Thoracic aorta (tissue), 2 donors: Measurements from ENCODE around the gene C1orf50. TPM values are rescaled to one million over a fixed set of nuclear protein-coding genes. Genes with fewer than 3 reads are reported as not detected.
A peak's percentile ranks its signal among the peaks of the same experiment; 100 is the strongest.

ENCODE experiments used
- ATAC-seq: fragments of 150-250 bp; one replicate; pipeline ENCODE4 v1.8.0; 2017; ENCODE audit warnings: low read depth; ENCODE audit not compliant: insufficient number of reproducible peaks, low FRiP score
- DNase-seq: peaks from one replicate; pipeline ENCODE4 v3.0.0-alpha.2; 2020; ENCODE audit warnings: low spot score
- H3K27ac ChIP-seq, 2 donors: fragments of 200-600 bp; sonication (generic); 1 replicate in 1 of 2; 2 replicates in 1 of 2; pipeline ENCODE4 v1.5.1; 2016; ENCODE audit warnings: mild to moderate bottlenecking in 2 of 2, moderate library complexity in 2 of 2
- H3K27me3 ChIP-seq: fragments of 200-600 bp; sonication (generic); replicated peaks from 2 replicates; pipeline ENCODE4 v1.6.0; 2016; ENCODE audit warnings: mild to moderate bottlenecking; ENCODE audit not compliant: insufficient read depth
- H3K36me3 ChIP-seq: fragments of 200-600 bp; sonication (generic); one replicate; pipeline ENCODE4 v1.5.1; 2016
- H3K4me1 ChIP-seq, 2 donors: fragments of 200-600 bp; sonication (generic); 1 replicate in 1 of 2; 2 replicates in 1 of 2; pipeline versions ENCODE4 v1.5.1 to v1.6.0; 2016; ENCODE audit warnings: low read depth in 2 of 2, mild to moderate bottlenecking in 1 of 2; ENCODE audit not compliant: control insufficient read depth in 1 of 2
- H3K4me3 ChIP-seq: fragments of 200-600 bp; sonication (generic); 2 replicates; pipeline ENCODE4 v1.5.1; 2016; ENCODE audit warnings: mild to moderate bottlenecking
- H3K9me3 ChIP-seq: fragments of 200-600 bp; sonication (generic); 2 replicates; pipeline ENCODE4 v1.5.1; 2016
- CTCF ChIP-seq: fragments of 200-600 bp; sonication (generic); IDR thresholded peaks from one replicate; pipeline ENCODE4 v1.5.1; 2019; ENCODE audit warnings: antibody characterized with exemption
- total RNA-seq, 2 donors: library from RNA; depleted of rRNA; stranded (reverse); fragments of >200 nt; gene quantifications; one replicate each; pipeline versions ENCODE4 v1.1.0 to v1.2.3, GENCODE V29; 2016

Gene C1orf50
- total RNA-seq, 2 donors from 2014 or later = 4.1 to 4.3 TPM

- H3K27me3 ChIP-seq = no peaks in the 10 kb centered on the region
- no peak overlapping the region for H3K4me3 ChIP-seq
- H3K9me3 ChIP-seq = no peaks in the 10 kb centered on the region
- H3K27ac ChIP-seq = no peak overlapping the region
- no peak for TF ChIP-seq CTCF
- H3K36me3 ChIP-seq = peaks cover 26% of the 10 kb centered on the region
- no peak for ATAC-seq
- H3K4me1 ChIP-seq = peaks cover under 1 to 1% of the 10 kb centered on the region in 2 donors
- no peak for DNase-seq
Measured at GRCh38 chr1:42779725-42780124, 12.7 kb downstream of the C1orf50 start.

- TF ChIP-seq CTCF = no peak
- H3K27me3 ChIP-seq = no peaks in the 10 kb centered on the region
- peaks cover 23% of the 10 kb centered on the region for H3K36me3 ChIP-seq
- H3K4me1 ChIP-seq = peaks cover 3 to 5% of the 10 kb centered on the region in 2 donors
- no peak overlapping the region for H3K4me3 ChIP-seq
- H3K9me3 ChIP-seq = no peaks in the 10 kb centered on the region
- ATAC-seq = no peak
- DNase-seq = no peak
- no peak overlapping the region for H3K27ac ChIP-seq
Measured at GRCh38 chr1:42780176-42780575, 13.1 kb downstream of the C1orf50 start.

GRCh38 chr1:42783092-42783491, 16.0 kb downstream of the C1orf50 start:
- H3K4me1 ChIP-seq = peaks cover 3 to 16% of the 10 kb centered on the region in 2 donors
- H3K27me3 ChIP-seq = no peaks in the 10 kb centered on the region
- H3K36me3 ChIP-seq = peaks cover 4% of the 10 kb centered on the region
- H3K4me3 ChIP-seq = no peak overlapping the region
- no peak for TF ChIP-seq CTCF
- no peak for DNase-seq
- no peak overlapping the region for H3K27ac ChIP-seq
- no peaks in the 10 kb centered on the region for H3K9me3 ChIP-seq
- no peak for ATAC-seq

GRCh38 chr1:42784547-42784945, 17.5 kb downstream of the C1orf50 start:
- Histone ChIP-seq H3K9me3 (no peaks in the 10 kb centered on the region), H3K27me3 (no peaks in the 10 kb centered on the region), H3K36me3 (peaks cover 4% of the 10 kb centered on the region), H3K4me1 (peaks cover 3 to 16% of the 10 kb centered on the region in 2 donors), H3K4me3 (peak overlapping the region; percentile 67), H3K27ac (no peak overlapping the region)
- DNase-seq (no peak), ATAC-seq (no peak)
- no peak for TF ChIP-seq CTCF

GRCh38 chr1:42784946-42785693, 18.1 kb downstream of the C1orf50 start, which contains the start of gene TMEM269:
Gene TMEM269, plus strand, starts transcription at chr1:42784991. Its CDS starts 4,903 bp downstream, at chr1:42789894.
- ATAC-seq (no peak), DNase-seq (no peak)
- Histone ChIP-seq H3K4me3 (peak within 1 kb of the TSS; percentile 67), H3K27ac (no peak within 1 kb of the TSS), H3K36me3 (peaks cover 2% of the 10 kb centered on the region), H3K9me3 (no peaks in the 10 kb centered on the region), H3K4me1 (peaks cover 3 to 16% of the 10 kb centered on the region in 2 donors), H3K27me3 (no peaks in the 10 kb centered on the region)
- TF ChIP-seq CTCF = no peak
